GM12891 (cell line): ENCODE measurements around the gene SLC13A3. TPM values are rescaled to one million over a fixed set of nuclear protein-coding genes. Genes with fewer than 3 reads are reported as not detected.

Source experiments
- DNase-seq: peaks from one replicate; pipeline ENCODE4 v3.0.0; 2011; ENCODE audit warnings: low spot score; ENCODE audit not compliant: insufficient read length
- FAIRE-seq: peaks from 2 replicates; lab custom pipeline; 2011; peaks lifted over from hg19 to GRCh38; lab: Jason Lieb, UNC
- PAX5 ChIP-seq: IDR thresholded peaks from 2 replicates; pipeline ENCODE4 v1.6.1; 2011; ENCODE audit warnings: low read length, moderate library complexity, mild to moderate bottlenecking; ENCODE audit not compliant: insufficient read depth, severe bottlenecking
- POLR2A ChIP-seq: IDR thresholded peaks from 2 replicates; pipeline ENCODE4 v1.6.1; 2011; ENCODE audit warnings: low read depth, low read length, control low read depth
- POLR2AphosphoS5 ChIP-seq: IDR thresholded peaks from 2 replicates; pipeline ENCODE4 v1.6.1; 2011; ENCODE audit warnings: low read depth, low read length, control low read depth
- POU2F2 ChIP-seq: IDR thresholded peaks from 2 replicates; pipeline ENCODE4 v1.6.1; 2011; ENCODE audit warnings: low read depth, mild to moderate bottlenecking, control low read depth, low read length, moderate library complexity
- SPI1 ChIP-seq: IDR thresholded peaks from 2 replicates; pipeline ENCODE4 v1.6.1; 2011; ENCODE audit warnings: low read depth, low read length, control low read depth
- TAF1 ChIP-seq: IDR thresholded peaks from 2 replicates; pipeline ENCODE4 v1.6.1; 2011; ENCODE audit warnings: low read depth, low read length, control low read depth
- polyA plus RNA-seq: library from polyadenylated mRNA; unstranded; fragments of >200 nt; gene quantifications from one replicate; pipeline ENCODE4 v1.2.1, GENCODE V29; 2012; ENCODE audit warnings: low read depth, missing spikeins, inconsistent platforms; ENCODE audit not compliant: missing spikeins

Gene SLC13A3, protein sequence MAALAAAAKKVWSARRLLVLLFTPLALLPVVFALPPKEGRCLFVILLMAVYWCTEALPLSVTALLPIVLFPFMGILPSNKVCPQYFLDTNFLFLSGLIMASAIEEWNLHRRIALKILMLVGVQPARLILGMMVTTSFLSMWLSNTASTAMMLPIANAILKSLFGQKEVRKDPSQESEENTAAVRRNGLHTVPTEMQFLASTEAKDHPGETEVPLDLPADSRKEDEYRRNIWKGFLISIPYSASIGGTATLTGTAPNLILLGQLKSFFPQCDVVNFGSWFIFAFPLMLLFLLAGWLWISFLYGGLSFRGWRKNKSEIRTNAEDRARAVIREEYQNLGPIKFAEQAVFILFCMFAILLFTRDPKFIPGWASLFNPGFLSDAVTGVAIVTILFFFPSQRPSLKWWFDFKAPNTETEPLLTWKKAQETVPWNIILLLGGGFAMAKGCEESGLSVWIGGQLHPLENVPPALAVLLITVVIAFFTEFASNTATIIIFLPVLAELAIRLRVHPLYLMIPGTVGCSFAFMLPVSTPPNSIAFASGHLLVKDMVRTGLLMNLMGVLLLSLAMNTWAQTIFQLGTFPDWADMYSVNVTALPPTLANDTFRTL
- polyA plus RNA-seq, result 0.18 TPM

DNA sequence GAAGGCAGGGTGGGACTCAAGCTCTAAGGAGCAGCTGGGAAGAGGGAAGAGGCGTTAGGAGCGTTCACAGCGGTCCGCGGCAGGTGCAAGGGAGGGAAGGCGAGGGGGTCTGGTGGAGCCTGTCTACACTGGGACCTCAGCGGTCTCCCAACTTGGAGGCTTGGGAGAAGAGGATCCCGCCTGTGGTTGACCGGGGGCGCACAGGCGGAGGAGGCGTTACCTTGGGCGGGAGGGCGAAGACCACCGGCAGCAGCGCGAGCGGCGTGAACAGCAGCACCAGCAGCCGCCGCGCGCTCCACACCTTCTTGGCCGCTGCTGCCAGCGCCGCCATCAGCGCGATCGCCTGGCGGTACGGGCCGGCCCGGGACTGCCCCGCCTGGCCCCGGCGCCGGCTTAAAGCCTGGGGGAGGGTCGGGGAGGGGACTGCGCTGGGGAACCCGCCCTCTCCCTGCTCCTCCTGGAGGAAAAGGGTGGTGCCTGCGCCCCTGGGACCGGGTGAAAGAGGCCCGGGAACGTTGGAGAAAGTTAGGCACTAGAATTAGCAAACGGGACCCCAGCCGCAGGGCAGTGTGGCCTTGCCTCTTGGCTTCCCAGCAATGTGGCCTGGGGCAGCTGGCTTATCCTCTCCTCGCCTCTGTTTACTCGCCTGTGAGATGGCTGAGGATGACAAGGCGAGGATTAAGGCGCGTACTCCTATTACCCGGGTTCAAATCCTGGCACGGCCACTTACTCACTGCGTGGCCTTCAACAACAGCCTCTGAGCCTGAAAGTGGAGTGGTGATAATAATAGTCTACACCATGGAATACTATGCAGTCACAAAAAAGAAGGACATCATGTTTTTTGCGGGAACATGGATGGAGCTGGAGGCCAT, at the start of gene SLC13A3:
Gene SLC13A3, minus strand, starts transcription at position 369 of the 872 bp plus-strand sequence. Its CDS starts 38 bp downstream, at position 331.
- DNase-seq (no peak), FAIRE-seq (no peak)
- TF ChIP-seq SPI1 (no peak), POLR2AphosphoS5 (no peak), TAF1 (no peak), PAX5 (no peak), POLR2A (no peak), POU2F2 (no peak)

DNA sequence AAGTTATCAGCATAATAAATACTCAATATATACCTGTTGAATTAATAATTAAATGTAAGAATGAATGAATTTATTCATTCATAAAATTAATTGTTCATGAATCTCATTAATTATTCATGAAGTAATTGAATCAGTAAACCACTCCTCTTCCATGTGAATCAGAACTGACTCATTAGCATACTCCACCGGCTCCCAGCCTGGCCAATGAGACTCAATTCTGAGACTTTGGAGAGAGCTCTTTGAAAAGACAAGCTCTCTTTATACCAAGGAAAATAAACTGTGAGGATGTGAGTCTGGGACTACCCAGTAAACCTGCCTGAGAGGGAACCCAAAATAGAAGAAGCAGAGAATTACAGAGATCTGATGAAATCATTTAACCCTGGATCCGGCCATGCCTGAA, 49.8 kb upstream of the SLC13A3 start:
- TF ChIP-seq PAX5 (no peak), POLR2A (no peak), POLR2AphosphoS5 (no peak), TAF1 (no peak), SPI1 (no peak), POU2F2 (no peak)
- FAIRE-seq (no peak), DNase-seq (no peak)

DNA sequence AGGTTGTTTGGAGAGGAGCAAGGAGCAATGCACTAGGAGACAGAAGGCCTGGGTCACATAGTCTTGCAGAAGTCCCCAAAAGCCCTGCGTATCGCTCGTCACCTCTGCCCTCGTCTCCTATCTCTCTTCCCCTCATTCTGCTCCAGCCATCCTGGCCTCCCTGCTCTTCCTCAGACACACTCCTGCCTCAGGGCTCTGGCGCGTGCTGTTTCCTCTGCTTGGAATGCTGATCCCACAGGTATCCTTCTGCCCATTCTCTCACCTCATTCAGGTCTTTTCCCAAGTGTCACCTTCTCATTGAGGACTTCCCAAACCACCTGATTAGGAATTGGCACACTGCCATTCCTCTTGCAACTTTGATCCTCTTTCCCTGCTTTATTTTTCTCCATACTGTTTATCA, 49.2 kb upstream of the SLC13A3 start:
- TF ChIP-seq PAX5 (no peak), POU2F2 (no peak), POLR2AphosphoS5 (no peak), POLR2A (no peak), TAF1 (no peak)
- no peak for FAIRE-seq
- DNase-seq, result no peak

DNA sequence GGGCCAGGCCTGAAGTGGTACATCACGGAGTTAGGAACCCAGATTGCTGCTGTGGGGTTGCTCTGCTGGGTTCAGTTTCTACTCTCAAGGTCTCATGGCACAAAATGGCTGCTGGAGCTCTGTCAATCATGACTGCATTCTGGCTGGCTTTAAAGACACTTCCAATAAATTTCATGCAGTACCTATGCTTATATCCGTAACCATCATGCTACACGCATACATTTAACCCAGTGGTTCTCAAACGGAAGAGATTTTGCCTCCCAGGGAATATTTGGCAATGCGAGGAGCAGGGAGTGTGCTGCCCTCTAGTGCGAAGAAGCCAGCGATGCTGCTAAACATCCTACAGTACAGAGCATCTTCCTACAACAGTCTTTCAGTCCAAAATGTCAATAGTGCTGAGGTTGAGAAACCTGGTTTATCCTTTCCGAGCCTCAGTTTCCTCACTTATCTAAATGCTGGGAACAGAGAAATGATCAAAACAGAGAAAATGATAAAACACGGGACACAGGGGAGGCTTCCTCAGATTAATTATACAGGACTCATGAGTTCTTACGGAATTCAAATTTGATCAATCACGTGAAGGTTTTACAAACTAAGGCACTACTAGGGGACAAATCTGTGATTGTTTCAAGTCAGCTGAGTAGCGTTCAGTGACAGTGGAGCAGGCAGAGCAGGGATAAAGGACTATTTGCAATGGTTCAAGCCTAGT, 48.5 kb upstream of the SLC13A3 start:
- FAIRE-seq (no peak), DNase-seq (no peak)
- TF ChIP-seq POLR2A (no peak), POU2F2 (no peak), PAX5 (no peak), TAF1 (no peak), POLR2AphosphoS5 (no peak), SPI1 (no peak)

DNA sequence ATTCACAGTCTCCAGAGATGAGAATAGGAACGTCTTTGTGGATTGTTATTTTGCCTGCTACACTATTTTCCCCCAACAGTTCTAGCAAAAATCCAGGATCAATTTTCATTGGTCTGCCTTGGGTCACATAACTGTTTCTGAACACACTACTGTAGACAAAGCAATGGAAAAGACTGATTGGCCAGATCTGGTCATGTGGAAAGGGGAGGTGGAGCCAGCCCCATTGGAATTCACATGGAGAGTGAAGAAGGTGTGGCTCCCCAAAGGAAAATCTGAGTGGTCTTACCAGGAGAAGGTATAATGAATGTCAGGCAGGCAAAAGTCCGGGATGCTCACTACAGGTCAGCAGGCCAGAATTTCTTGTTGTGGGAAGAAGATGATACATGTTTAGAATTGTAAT, 47.5 kb upstream of the SLC13A3 start:
- DNase-seq, result no peak
- no peak for FAIRE-seq
- TF ChIP-seq TAF1 (no peak), PAX5 (no peak), POLR2AphosphoS5 (no peak), POLR2A (no peak)

DNA sequence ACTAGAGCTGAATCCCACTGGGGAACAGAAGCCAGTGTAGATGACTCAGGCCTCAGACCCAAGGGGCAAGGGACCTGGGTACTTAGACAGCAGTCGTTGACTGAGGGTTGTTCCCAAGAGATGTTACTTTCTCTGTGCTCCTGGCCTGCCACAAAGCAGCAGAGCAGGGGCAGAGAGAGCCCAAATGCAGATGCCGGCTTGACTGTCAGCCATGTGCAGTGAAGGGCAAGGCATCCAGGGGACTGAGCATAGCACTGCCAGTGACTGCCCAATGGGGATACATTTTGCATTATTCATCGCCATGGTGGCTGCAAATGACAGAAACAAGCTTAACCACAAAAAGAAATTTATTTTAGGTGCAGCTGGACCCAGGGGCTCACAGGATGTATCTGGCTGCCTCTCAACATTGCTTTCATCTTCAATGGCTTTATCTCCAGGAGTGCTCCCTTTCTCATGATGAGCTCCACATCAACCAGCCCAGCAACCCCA, 45.6 kb upstream of the SLC13A3 start:
- TF ChIP-seq PAX5 (no peak), POU2F2 (no peak), POLR2A (no peak), POLR2AphosphoS5 (no peak), TAF1 (no peak), SPI1 (no peak)
- FAIRE-seq (no peak), DNase-seq (no peak)

DNA sequence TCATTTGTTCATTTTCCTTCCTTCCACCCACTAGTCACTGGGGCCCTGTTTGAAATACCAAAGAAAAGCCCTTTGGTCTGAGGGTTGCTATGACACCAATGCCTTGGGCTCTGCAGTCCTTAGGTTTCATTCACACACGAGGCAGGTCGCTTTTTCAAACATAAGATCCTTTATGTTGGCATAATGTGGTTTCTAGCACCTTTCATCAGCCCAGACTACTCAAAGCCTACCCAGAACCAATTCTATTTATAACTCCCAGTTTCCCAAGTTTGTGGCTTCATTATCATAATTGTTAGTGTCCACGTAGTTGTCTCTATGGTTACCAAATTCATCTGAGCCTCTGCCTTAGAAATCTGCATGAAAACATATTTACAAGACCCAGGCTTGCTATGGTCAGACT, 44.6 kb upstream of the SLC13A3 start:
- TF ChIP-seq PAX5 (no peak), SPI1 (no peak), POLR2AphosphoS5 (no peak), TAF1 (no peak)
- DNase-seq (no peak), FAIRE-seq (no peak)

DNA sequence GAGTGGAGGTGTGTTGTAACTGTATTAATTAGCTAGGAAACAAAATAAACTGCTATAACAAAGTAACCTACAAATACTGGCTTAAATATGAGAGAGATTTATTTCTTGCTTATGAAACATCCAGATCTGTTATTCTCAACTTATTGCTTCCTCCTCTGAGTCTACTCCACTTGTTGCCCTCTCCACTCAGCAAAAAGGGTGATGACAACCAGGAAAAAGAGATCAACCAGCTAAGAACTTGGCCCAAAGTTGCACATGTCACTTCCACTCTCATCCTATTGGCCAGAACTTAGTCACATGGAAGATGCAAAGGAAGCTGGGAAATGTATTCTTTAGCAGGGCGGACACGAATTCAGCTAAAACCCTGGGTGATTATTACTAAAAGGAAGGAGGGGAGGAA, 43.2 kb upstream of the SLC13A3 start:
- DNase-seq (no peak), FAIRE-seq (no peak)
- no peak for TF ChIP-seq PAX5
- no peak for TF ChIP-seq SPI1
- no peak for TF ChIP-seq POLR2AphosphoS5
- no peak for TF ChIP-seq TAF1
- TF ChIP-seq POU2F2, result no peak
- TF ChIP-seq POLR2A, result no peak

DNA sequence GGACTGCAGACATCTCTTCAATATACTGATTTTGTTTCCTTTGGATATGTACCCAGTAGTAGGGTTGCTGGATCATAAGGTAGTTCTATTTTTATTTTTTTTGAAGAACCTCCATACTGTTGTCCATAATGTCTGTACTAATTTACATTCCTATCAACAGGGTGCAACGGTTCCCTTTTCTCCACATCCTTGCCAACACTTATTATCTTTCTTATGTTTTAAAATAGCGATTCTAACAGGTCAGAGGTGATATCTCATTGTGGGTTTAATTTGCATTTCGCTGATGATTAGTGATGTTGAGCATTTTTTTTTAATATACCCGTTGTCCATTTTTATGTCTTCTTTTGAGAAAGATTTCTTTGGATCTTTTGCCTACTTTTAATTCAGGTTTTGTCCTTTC, 39.9 kb upstream of the SLC13A3 start:
- TF ChIP-seq POLR2A (no peak), POLR2AphosphoS5 (no peak), POU2F2 (no peak), PAX5 (no peak), SPI1 (no peak), TAF1 (no peak)
- DNase-seq, result no peak
- no peak for FAIRE-seq
